Endodermal cell (in vitro differentiated cells): Measurements from ENCODE around the gene PIGS. TPM values are rescaled to one million over a fixed set of nuclear protein-coding genes. Genes with fewer than 3 reads are reported as not detected.

Source experiments
- DNase-seq: peaks from one replicate; pipeline ENCODE4 v3.0.0-alpha.2; 2017
- H3K27ac ChIP-seq: 2 replicates; pipeline ENCODE4 v1.5.1; 2013; ENCODE audit warnings: mild to moderate bottlenecking, low read depth, low read length, moderate library complexity
- H3K27me3 ChIP-seq: 2 replicates; pipeline ENCODE4 v1.6.1; 2013; ENCODE audit warnings: mild to moderate bottlenecking, low read length, moderate library complexity; ENCODE audit not compliant: insufficient read depth, control insufficient read depth, poor library complexity, severe bottlenecking
- H3K36me3 ChIP-seq: 2 replicates; pipeline ENCODE4 v1.7.0; 2013; ENCODE audit warnings: mild to moderate bottlenecking, low read length, moderate library complexity; ENCODE audit not compliant: control insufficient read depth, insufficient read depth
- H3K4me1 ChIP-seq: one replicate; pipeline ENCODE4 v1.7.0; 2013; ENCODE audit warnings: low read length; ENCODE audit not compliant: control insufficient read depth, insufficient read depth
- H3K4me3 ChIP-seq: 2 replicates; pipeline ENCODE4 v1.5.1; 2013; ENCODE audit warnings: mild to moderate bottlenecking, low read length, moderate library complexity
- H3K9ac ChIP-seq: 2 replicates; pipeline ENCODE4 v1.6.1; 2013; ENCODE audit warnings: mild to moderate bottlenecking, low read length, moderate library complexity; ENCODE audit not compliant: poor library complexity, severe bottlenecking; ENCODE audit errors: extremely low read depth
- H3K9me3 ChIP-seq: 2 replicates; pipeline ENCODE4 v1.6.1; 2013; ENCODE audit warnings: mild to moderate bottlenecking, low read length, moderate library complexity; ENCODE audit not compliant: control insufficient read depth
- H3K27ac Mint-ChIP-seq: 2 replicates; pipeline ENCODE4 v1.8.0; 2020; ENCODE audit warnings: mixed read lengths
- H3K27me3 Mint-ChIP-seq: 2 replicates; pipeline ENCODE4 v1.8.0; 2021; ENCODE audit warnings: mild to moderate bottlenecking, mixed read lengths; ENCODE audit not compliant: insufficient read depth
- H3K36me3 Mint-ChIP-seq: 2 replicates; pipeline ENCODE4 v1.8.0; 2020; ENCODE audit warnings: low read depth, mixed read lengths
- H3K4me1 Mint-ChIP-seq: 2 replicates; pipeline ENCODE4 v1.8.0; 2020; ENCODE audit warnings: mixed read lengths
- H3K4me3 Mint-ChIP-seq: 2 replicates; pipeline ENCODE4 v1.8.0; 2020; ENCODE audit warnings: mild to moderate bottlenecking, moderate library complexity, mixed read lengths
- H3K9me3 Mint-ChIP-seq: 2 replicates; pipeline ENCODE4 v1.8.0; 2020; ENCODE audit warnings: mild to moderate bottlenecking, mixed read lengths
- CTCF ChIP-seq: fragments of 200-600 bp; sonication (generic); conservative IDR thresholded peaks from 2 replicates; pipeline ENCODE4 v1.5.0; 2021; ENCODE audit warnings: antibody characterized with exemption, mild to moderate bottlenecking
- WGBS, 2 experiments: methylation state at CpG; one replicate each; pipeline versions ENCODE4 v1.1.5 to v1.1.7; 2013; ENCODE audit warnings: missing lambda C conversion rate in 2 of 2, mixed read lengths in 1 of 2; ENCODE audit not compliant: insufficient coverage in 1 of 2, insufficient read length in 1 of 2; 5-methylcytosine and 5-hydroxymethylcytosine counted together
- total RNA-seq, 2 donors: library from RNA; stranded (reverse); fragmentation: NEBNext Ultra II Directional in 1 of 2; extraction: Animal tissue kit (Norgen Biotek cat#: 25700) in 1 of 2; gene quantifications; 2 replicates in 1 of 2; 3 replicates in 1 of 2; pipeline ENCODE4 v1.2.1, GENCODE V29; 2021

The PIGS gene
- total RNA-seq, 2 donors from 2014 or later, result 34.9 to 43.0 TPM

- H3K4me3 Mint-ChIP-seq, result no peak overlapping the region
- no peak for TF ChIP-seq CTCF
- no peaks in the 10 kb centered on the region for H3K9me3 Mint-ChIP-seq
- no peak overlapping the region for H3K27ac ChIP-seq
- no peaks in the 10 kb centered on the region for H3K36me3 ChIP-seq
- no peaks in the 10 kb centered on the region for H3K27me3 Mint-ChIP-seq
- H3K27ac Mint-ChIP-seq, result no peak overlapping the region
- no peak overlapping the region for H3K4me3 ChIP-seq
- H3K9ac ChIP-seq, result no peak overlapping the region
- 93 to 99% methylated on average over 10 to 14 of the region's 14 CpGs for WGBS, 2 experiments
- H3K4me1 Mint-ChIP-seq, result peaks cover 25% of the 10 kb centered on the region
- peaks cover 6% of the 10 kb centered on the region for H3K36me3 Mint-ChIP-seq
- DNase-seq, result no peak
- H3K27me3 ChIP-seq, result no peaks in the 10 kb centered on the region
- no peaks in the 10 kb centered on the region for H3K9me3 ChIP-seq
- H3K4me1 ChIP-seq, result peaks cover 4% of the 10 kb centered on the region
Measured at GRCh38 chr17:28547096-28547622, 24.2 kb downstream of the PIGS start.

- Histone ChIP-seq H3K4me3 (no peak overlapping the region), H3K27me3 (no peaks in the 10 kb centered on the region), H3K36me3 (no peaks in the 10 kb centered on the region), H3K4me1 (peaks cover 4% of the 10 kb centered on the region), H3K27ac (no peak overlapping the region), H3K9ac (no peak overlapping the region), H3K9me3 (no peaks in the 10 kb centered on the region)
- Mint-ChIP-seq H3K4me3 (no peak overlapping the region), H3K9me3 (no peaks in the 10 kb centered on the region), H3K27ac (no peak overlapping the region), H3K36me3 (peaks cover 6% of the 10 kb centered on the region), H3K4me1 (peaks cover 17% of the 10 kb centered on the region), H3K27me3 (no peaks in the 10 kb centered on the region)
- WGBS, 2 experiments, result 86 to 93% methylated on average over 4 to 6 of the region's 6 CpGs
- peak; percentile 52 for DNase-seq
- no peak for TF ChIP-seq CTCF
Measured at GRCh38 chr17:28545787-28546415, 25.4 kb downstream of the PIGS start.

- no peak for TF ChIP-seq CTCF
- Histone ChIP-seq H3K36me3 (no peaks in the 10 kb centered on the region), H3K4me3 (no peak overlapping the region), H3K27me3 (no peaks in the 10 kb centered on the region), H3K9ac (no peak overlapping the region), H3K27ac (no peak overlapping the region), H3K4me1 (peaks cover 4% of the 10 kb centered on the region), H3K9me3 (no peaks in the 10 kb centered on the region)
- peaks cover 6% of the 10 kb centered on the region for H3K36me3 Mint-ChIP-seq
- H3K9me3 Mint-ChIP-seq, result no peaks in the 10 kb centered on the region
- 82 to 92% methylated on average over 2 of the region's 2 CpGs for WGBS, 2 experiments
- peaks cover 17% of the 10 kb centered on the region for H3K4me1 Mint-ChIP-seq
- no peak for DNase-seq
- H3K27ac Mint-ChIP-seq, result no peak overlapping the region
- no peak overlapping the region for H3K4me3 Mint-ChIP-seq
- no peaks in the 10 kb centered on the region for H3K27me3 Mint-ChIP-seq
Measured at GRCh38 chr17:28545141-28545503, 26.2 kb downstream of the PIGS start.
